ENCODE data around the gene LRRC14B. TPM values are rescaled to one million over a fixed set of nuclear protein-coding genes. Genes with fewer than 3 reads are reported as not detected.
A peak's percentile ranks its signal among the peaks of the same experiment; 100 is the strongest.
"Not testable (repeated sequence)": the region's sequence is repeated elsewhere in the genome, so short reads cannot be mapped to it uniquely, and the experiment has no call there.

Gene LRRC14B
- total RNA-seq, 1 experiment from 2014 or later: not detected

- no peaks in the 10 kb centered on the region for H3K27me3 ChIP-seq (replicated peaks; ENCODE audit: insufficient read depth, low read depth, low read length, poor library complexity)
- ChIA-PET CTCF (no interaction called here), POLR2A (ENCODE audit: low non-redundant PET) (no interaction called here)
- intact Hi-C loops (cut with micrococcal nuclease; ENCODE audit: unreplicated experiment): no loop called here
- peak overlapping the region; percentile 99 for H3K4me3 ChIP-seq (ENCODE audit: low read depth, low read length, poor library complexity, severe bottlenecking)
- peaks cover 13% of the 10 kb centered on the region for H3K36me3 ChIP-seq (ENCODE audit: insufficient read depth, low read length, poor library complexity, severe bottlenecking)
- H3K27ac ChIP-seq (ENCODE audit: low read depth, low read length, poor library complexity, severe bottlenecking): no peak overlapping the region
- BruUV-seq (replicated peaks): TSS peak; percentile 34
- no peak for DNase-seq (ENCODE audit: low spot score)
- H3K4me1 ChIP-seq (ENCODE audit: insufficient read depth, low read length, poor library complexity, severe bottlenecking): peaks cover 12% of the 10 kb centered on the region
- H3K9me3 ChIP-seq (ENCODE audit: low read depth, low read length, poor library complexity, severe bottlenecking): no peaks in the 10 kb centered on the region
- TF ChIP-seq CTCF (conservative IDR thresholded peaks at IDR 0.05; ENCODE audit: low read depth, low read length) (no peak), EZH2 (IDR thresholded peaks at IDR 0.05; ENCODE audit: borderline replicate concordance, low read depth, low read length, poor library complexity, severe bottlenecking) (no peak)
These were observed 28.7 kb downstream of the LRRC14B start for GRCh38 chr5:219991-220390.

DNA sequence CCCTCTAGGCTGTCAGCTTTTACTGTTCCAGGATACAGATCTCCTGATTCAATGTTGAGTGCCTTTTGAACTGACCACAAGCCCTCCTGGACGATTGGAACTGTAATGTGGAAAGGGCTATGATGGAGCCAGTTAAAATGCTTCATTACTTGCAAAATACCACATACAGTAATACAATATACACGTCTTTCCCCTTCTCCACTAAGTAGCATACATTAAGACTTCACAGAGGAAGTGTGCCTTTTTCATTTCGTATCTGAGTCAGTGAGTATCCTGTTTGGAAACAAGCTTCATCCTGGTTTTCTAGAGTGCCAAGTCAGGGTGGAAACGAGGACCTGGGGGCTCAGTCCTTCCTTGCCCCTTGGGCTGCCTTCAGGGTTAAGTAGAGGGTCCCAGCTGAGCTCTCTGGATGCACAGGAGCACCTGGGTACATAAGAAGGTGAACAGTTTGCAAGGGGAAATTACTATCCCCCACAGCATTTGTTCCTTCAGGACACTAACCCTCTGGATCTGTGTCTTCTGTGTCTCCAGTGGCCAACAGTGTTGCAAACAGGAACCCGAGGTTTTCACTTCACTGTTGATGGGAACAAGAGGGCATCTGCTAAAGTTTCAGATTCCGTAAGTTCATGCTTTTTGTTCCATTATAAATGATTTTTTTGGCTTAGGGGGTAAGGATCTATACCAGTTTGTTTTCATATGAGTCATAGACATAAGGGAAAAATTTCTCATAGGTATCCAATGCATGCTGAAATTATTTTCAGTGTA is 31.8 kb downstream of the LRRC14B start:
- CTCF ChIA-PET: not testable (repeated sequence)

DNA sequence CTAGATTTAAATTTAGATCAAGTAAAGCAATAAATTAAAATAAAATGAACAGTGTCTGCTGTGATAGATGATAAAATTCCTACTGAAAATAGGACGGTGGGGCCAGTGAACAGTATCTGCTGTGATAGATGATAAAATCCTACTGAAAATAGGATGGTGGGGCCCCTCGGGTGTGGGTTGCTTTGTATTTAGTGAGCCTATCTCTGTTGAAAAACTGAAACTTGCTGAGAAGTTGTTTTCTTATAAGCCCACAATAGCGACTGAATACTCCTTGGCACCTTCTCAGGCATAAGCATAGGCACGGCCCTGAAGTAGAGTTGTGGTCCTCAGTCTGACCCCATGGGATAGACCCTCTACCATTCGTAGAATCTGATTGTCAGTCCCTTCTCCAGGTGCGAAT is 32.5 kb downstream of the LRRC14B start:
- no TSS peak for BruUV-seq (replicated peaks)
- peaks cover 44% of the 10 kb centered on the region for H3K36me3 ChIP-seq (ENCODE audit: insufficient read depth, low read length, poor library complexity, severe bottlenecking)
- no peak overlapping the region for H3K27ac ChIP-seq (ENCODE audit: low read depth, low read length, poor library complexity, severe bottlenecking)
- intact Hi-C loops (cut with micrococcal nuclease; ENCODE audit: unreplicated experiment): no loop called here
- TF ChIP-seq CTCF (conservative IDR thresholded peaks at IDR 0.05; ENCODE audit: low read depth, low read length): no peak
- TF ChIP-seq EZH2 (IDR thresholded peaks at IDR 0.05; ENCODE audit: borderline replicate concordance, low read depth, low read length, poor library complexity, severe bottlenecking): no peak
- DNase-seq (ENCODE audit: low spot score): no peak
- no peaks in the 10 kb centered on the region for H3K27me3 ChIP-seq (replicated peaks; ENCODE audit: insufficient read depth, low read depth, low read length, poor library complexity)
- H3K4me3 ChIP-seq (ENCODE audit: low read depth, low read length, poor library complexity, severe bottlenecking): no peak overlapping the region
- H3K9me3 ChIP-seq (ENCODE audit: low read depth, low read length, poor library complexity, severe bottlenecking): no peaks in the 10 kb centered on the region
- peaks cover 12% of the 10 kb centered on the region for H3K4me1 ChIP-seq (ENCODE audit: insufficient read depth, low read length, poor library complexity, severe bottlenecking)
- CTCF ChIA-PET: no interaction called here
- POLR2A ChIA-PET (ENCODE audit: low non-redundant PET): no interaction called here

More for the DNA sequence above, 31.8 kb downstream of the LRRC14B start:
- H3K27ac ChIP-seq (ENCODE audit: low read depth, low read length, poor library complexity, severe bottlenecking); BruUV-seq (replicated peaks); H3K27me3 ChIP-seq (replicated peaks; ENCODE audit: insufficient read depth, low read depth, low read length, poor library complexity); DNase-seq (ENCODE audit: low spot score); H3K4me3 ChIP-seq (ENCODE audit: low read depth, low read length, poor library complexity, severe bottlenecking); POLR2A ChIA-PET (ENCODE audit: low non-redundant PET); intact Hi-C loops (cut with micrococcal nuclease; ENCODE audit: unreplicated experiment); H3K9me3 ChIP-seq (ENCODE audit: low read depth, low read length, poor library complexity, severe bottlenecking): not testable (repeated sequence)
- Histone ChIP-seq H3K4me1 (ENCODE audit: insufficient read depth, low read length, poor library complexity, severe bottlenecking) (peaks cover 12% of the 10 kb centered on the region), H3K36me3 (ENCODE audit: insufficient read depth, low read length, poor library complexity, severe bottlenecking) (peaks cover 38% of the 10 kb centered on the region)

GRCh38 chr5:225334-225733 is 34.0 kb downstream of the LRRC14B start:
- DNase-seq (ENCODE audit: low spot score): no peak
- BruUV-seq (replicated peaks): no TSS peak
- ChIA-PET CTCF (no interaction called here), POLR2A (ENCODE audit: low non-redundant PET) (no interaction called here)
- H3K4me3 ChIP-seq (ENCODE audit: low read depth, low read length, poor library complexity, severe bottlenecking): no peak overlapping the region
- no peak for TF ChIP-seq CTCF (conservative IDR thresholded peaks at IDR 0.05; ENCODE audit: low read depth, low read length)
- TF ChIP-seq EZH2 (IDR thresholded peaks at IDR 0.05; ENCODE audit: borderline replicate concordance, low read depth, low read length, poor library complexity, severe bottlenecking): no peak
- H3K4me1 ChIP-seq (ENCODE audit: insufficient read depth, low read length, poor library complexity, severe bottlenecking): peaks cover 3% of the 10 kb centered on the region
- intact Hi-C loops (cut with micrococcal nuclease; ENCODE audit: unreplicated experiment): no loop called here
- H3K36me3 ChIP-seq (ENCODE audit: insufficient read depth, low read length, poor library complexity, severe bottlenecking): peaks cover 58% of the 10 kb centered on the region
- H3K27ac ChIP-seq (ENCODE audit: low read depth, low read length, poor library complexity, severe bottlenecking): no peak overlapping the region
- H3K27me3 ChIP-seq (replicated peaks; ENCODE audit: insufficient read depth, low read depth, low read length, poor library complexity): no peaks in the 10 kb centered on the region
- no peaks in the 10 kb centered on the region for H3K9me3 ChIP-seq (ENCODE audit: low read depth, low read length, poor library complexity, severe bottlenecking)

DNA sequence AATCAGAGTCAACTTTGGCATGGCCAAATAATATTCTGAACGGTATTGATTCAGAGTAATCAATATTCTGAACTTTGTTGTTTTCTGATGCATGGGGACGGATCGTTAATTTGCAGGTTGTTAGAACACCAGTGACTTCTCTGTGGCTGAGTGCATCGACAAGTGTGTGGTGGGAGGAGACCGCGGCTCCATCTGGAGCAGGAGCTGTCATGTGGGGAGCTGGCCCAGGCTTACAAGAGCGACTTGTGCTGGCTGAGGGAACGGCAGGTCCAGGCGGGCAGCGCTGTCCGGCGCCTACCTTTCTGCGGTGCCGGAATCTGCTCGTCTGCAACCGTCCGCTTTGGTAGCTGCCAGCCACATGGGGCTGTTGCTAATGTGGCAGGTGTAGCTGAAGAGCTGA is 36.1 kb downstream of the LRRC14B start:
- BruUV-seq (replicated peaks); H3K27me3 ChIP-seq (replicated peaks; ENCODE audit: insufficient read depth, low read depth, low read length, poor library complexity); H3K4me3 ChIP-seq (ENCODE audit: low read depth, low read length, poor library complexity, severe bottlenecking); POLR2A ChIA-PET (ENCODE audit: low non-redundant PET); H3K9me3 ChIP-seq (ENCODE audit: low read depth, low read length, poor library complexity, severe bottlenecking); intact Hi-C loops (cut with micrococcal nuclease; ENCODE audit: unreplicated experiment); CTCF ChIA-PET; H3K27ac ChIP-seq (ENCODE audit: low read depth, low read length, poor library complexity, severe bottlenecking); H3K4me1 ChIP-seq (ENCODE audit: insufficient read depth, low read length, poor library complexity, severe bottlenecking); DNase-seq (ENCODE audit: low spot score): not testable (repeated sequence)
- H3K36me3 ChIP-seq (ENCODE audit: insufficient read depth, low read length, poor library complexity, severe bottlenecking): peaks cover 73% of the 10 kb centered on the region

Measured in A673 (cell line).